HEK293 (cell line): ENCODE measurements around the gene VSIG8.

Experiments
- CTCF ChIA-PET: fragments of 350-600 bp; formaldehyde crosslinking; extraction: SDS; loops from one replicate; lab custom pipeline; 2021; ENCODE audit warnings: antibody characterized with exemption; lab: Yijun Ruan, JAX
- POLR2A ChIA-PET: fragments of 300-600 bp; formaldehyde crosslinking; extraction: SDS; loops from one replicate; lab custom pipeline; 2020; ENCODE audit warnings: antibody characterized with exemption, inconsistent platforms; lab: Yijun Ruan, JAX
- H3K27ac ChIP-seq: fragments of 200-500 bp; sonication (Bioruptor generic); 2 replicates; pipeline ENCODE4 v1.5.1; 2014; ENCODE audit warnings: low read depth, low read length, control low read depth, inconsistent platforms; ENCODE audit errors: extremely low read depth
- H3K36me3 ChIP-seq, 2 experiments: fragments of 200-500 bp in 1 of 2; sonication (Bioruptor generic) in 1 of 2; 1 replicate in 1 of 2; 2 replicates in 1 of 2; pipeline ENCODE4 v1.5.1; 2014 to 2017; ENCODE audit warnings: inconsistent platforms in 2 of 2, low read length in 2 of 2; ENCODE audit not compliant: control insufficient read depth in 2 of 2, insufficient read depth in 1 of 2
- H3K4me1 ChIP-seq: fragments of 200-500 bp; sonication (Bioruptor generic); 2 replicates; pipeline ENCODE4 v1.5.1; 2014; ENCODE audit warnings: mild to moderate bottlenecking, low read length, inconsistent platforms; ENCODE audit not compliant: control insufficient read depth, insufficient read depth
- H3K4me3 ChIP-seq: 2 replicates; pipeline ENCODE4 v1.5.1; 2011; ENCODE audit warnings: low read depth, mild to moderate bottlenecking, control low read depth, low read length, moderate library complexity
- H3K9me3 ChIP-seq: fragments of 200-500 bp; sonication (Bioruptor generic); 2 replicates; pipeline ENCODE4 v1.5.1; 2014; ENCODE audit warnings: low read depth, low read length, inconsistent platforms; ENCODE audit not compliant: control insufficient read depth, insufficient read depth
- ZNF146 ChIP-seq: fragments of 450-650 bp; formaldehyde crosslinking; IDR thresholded peaks from 2 replicates; pipeline ENCODE4 v1.5.1; 2016; ENCODE audit warnings: missing biosample characterization, missing genetic modification characterization
- ZNF596 ChIP-seq: fragments of 450-650 bp; IDR thresholded peaks from 2 replicates; pipeline ENCODE4 v1.5.0; 2018; ENCODE audit warnings: missing biosample characterization, mild to moderate bottlenecking, missing genetic modification characterization, moderate library complexity
- ZSCAN30 ChIP-seq: fragments of 450-650 bp; IDR thresholded peaks from 2 replicates; pipeline ENCODE4 v1.5.1; 2018; ENCODE audit warnings: missing biosample characterization, mild to moderate bottlenecking, missing genetic modification characterization, moderate library complexity
- TF ChIP-seq, protein P1 (sequence below): fragments of 450-650 bp; formaldehyde crosslinking; IDR thresholded peaks from 2 replicates; pipeline ENCODE4 v1.5.1; 2016; ENCODE audit warnings: missing biosample characterization, missing genetic modification characterization
- TF ChIP-seq, protein P2 (sequence below): fragments of 450-650 bp; formaldehyde crosslinking; IDR thresholded peaks from 2 replicates; pipeline ENCODE4 v1.5.1; 2017; ENCODE audit warnings: missing biosample characterization, missing genetic modification characterization
- TF ChIP-seq, protein P3 (sequence below): fragments of 450-650 bp; formaldehyde crosslinking; IDR thresholded peaks from 2 replicates; pipeline ENCODE4 v1.5.0; 2017; ENCODE audit warnings: missing biosample characterization, missing genetic modification characterization, borderline replicate concordance
- TF ChIP-seq, protein P4 (sequence below): fragments of 450-650 bp; formaldehyde crosslinking; IDR thresholded peaks from 2 replicates; pipeline ENCODE4 v1.5.1; 2016; ENCODE audit warnings: missing biosample characterization, missing genetic modification characterization, borderline replicate concordance
- TF ChIP-seq, protein P5 (sequence below): sonication (generic); formaldehyde crosslinking; IDR thresholded peaks from 2 replicates; pipeline ENCODE4 v1.8.1; 2022; ENCODE audit warnings: mild to moderate bottlenecking, moderate library complexity, missing genetic modification reagents
- TF ChIP-seq, protein P6 (sequence below): fragments of 450-650 bp; formaldehyde crosslinking; IDR thresholded peaks from 2 replicates; pipeline ENCODE4 v1.5.1; 2016; ENCODE audit warnings: missing biosample characterization, missing genetic modification characterization

Gene VSIG8

DNA sequence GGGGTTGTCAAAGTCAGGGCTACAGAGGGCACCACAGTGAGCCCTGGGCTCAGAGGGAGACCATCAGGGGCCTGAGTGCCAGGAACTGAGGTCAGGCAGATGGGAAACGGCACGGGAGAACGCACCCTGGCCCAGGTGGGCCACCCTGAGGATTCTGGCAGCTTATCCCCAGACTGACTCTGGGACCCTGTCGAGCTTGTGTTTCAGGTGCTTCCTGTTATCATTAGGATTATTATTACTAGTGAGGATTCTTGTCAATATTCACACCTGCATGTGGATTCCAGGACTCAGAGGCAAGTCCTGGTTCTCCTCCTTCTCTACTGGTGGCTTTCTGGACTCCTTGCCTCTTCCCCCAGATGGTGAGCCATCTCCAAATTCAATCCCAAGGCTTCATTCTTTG lies 15.2 kb downstream of the VSIG8 start (continued):
- TF ChIP-seq, protein P1, sequence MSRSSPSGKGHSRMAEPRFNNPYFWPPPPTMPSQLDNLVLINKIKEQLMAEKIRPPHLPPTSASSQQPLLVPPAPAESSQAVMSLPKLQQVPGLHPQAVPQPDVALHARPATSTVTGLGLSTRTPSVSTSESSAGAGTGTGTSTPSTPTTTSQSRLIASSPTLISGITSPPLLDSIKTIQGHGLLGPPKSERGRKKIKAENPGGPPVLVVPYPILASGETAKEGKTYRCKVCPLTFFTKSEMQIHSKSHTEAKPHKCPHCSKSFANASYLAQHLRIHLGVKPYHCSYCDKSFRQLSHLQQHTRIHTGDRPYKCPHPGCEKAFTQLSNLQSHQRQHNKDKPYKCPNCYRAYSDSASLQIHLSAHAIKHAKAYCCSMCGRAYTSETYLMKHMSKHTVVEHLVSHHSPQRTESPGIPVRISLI (tag by site-specific recombination): no peak

DNA sequence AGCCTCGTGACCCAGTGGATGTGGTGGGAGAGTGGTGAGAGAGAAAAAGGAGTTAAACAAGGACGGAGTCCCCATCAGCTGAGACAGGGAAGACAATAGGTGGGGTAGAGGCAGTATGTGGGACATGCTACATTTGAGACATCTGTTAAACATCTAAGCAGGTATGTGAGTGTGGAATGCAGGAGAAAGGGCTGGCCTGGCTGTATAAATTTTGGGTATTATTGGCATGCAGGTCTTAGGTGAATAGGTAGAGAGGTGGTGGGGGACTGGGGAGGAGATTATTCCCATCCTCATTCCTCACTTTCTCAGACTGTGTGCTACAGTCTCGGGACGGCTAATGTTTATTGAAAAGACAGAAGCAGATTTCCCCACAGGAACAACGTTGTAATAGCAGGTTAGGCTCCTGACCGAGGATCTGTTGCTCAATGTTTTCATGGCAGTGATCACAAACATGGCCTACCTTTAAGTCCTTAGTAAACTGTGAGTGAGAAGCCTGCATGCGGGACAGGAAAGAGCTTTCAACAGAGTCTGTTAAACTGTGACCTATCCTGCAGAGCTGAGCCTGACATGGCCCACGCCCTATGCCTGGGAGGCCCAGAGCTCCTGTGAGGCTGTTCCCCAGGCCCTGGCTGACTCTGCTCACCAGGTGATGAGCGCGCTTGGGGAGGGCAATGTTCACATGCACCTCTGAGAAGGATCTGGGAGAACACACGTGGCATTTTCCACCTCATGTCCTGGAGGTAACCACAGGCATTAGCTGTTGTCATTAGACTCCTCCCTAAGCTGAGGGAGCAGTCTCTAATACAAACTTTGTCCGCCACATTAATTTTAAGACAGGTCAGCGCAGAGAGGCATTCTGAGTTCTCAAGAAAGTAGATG lies 16.5 kb downstream of the VSIG8 start:
- CTCF ChIA-PET: no interaction called here
- TF ChIP-seq, protein P2, sequence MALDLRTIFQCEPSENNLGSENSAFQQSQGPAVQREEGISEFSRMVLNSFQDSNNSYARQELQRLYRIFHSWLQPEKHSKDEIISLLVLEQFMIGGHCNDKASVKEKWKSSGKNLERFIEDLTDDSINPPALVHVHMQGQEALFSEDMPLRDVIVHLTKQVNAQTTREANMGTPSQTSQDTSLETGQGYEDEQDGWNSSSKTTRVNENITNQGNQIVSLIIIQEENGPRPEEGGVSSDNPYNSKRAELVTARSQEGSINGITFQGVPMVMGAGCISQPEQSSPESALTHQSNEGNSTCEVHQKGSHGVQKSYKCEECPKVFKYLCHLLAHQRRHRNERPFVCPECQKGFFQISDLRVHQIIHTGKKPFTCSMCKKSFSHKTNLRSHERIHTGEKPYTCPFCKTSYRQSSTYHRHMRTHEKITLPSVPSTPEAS (tag by site-specific recombination): no peak
- TF ChIP-seq, protein P3, sequence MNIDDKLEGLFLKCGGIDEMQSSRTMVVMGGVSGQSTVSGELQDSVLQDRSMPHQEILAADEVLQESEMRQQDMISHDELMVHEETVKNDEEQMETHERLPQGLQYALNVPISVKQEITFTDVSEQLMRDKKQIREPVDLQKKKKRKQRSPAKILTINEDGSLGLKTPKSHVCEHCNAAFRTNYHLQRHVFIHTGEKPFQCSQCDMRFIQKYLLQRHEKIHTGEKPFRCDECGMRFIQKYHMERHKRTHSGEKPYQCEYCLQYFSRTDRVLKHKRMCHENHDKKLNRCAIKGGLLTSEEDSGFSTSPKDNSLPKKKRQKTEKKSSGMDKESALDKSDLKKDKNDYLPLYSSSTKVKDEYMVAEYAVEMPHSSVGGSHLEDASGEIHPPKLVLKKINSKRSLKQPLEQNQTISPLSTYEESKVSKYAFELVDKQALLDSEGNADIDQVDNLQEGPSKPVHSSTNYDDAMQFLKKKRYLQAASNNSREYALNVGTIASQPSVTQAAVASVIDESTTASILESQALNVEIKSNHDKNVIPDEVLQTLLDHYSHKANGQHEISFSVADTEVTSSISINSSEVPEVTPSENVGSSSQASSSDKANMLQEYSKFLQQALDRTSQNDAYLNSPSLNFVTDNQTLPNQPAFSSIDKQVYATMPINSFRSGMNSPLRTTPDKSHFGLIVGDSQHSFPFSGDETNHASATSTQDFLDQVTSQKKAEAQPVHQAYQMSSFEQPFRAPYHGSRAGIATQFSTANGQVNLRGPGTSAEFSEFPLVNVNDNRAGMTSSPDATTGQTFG (tag by site-specific recombination): no peak
- H3K9me3 ChIP-seq: no peaks in the 10 kb centered on the region
- H3K4me1 ChIP-seq: no peaks in the 10 kb centered on the region
- H3K36me3 ChIP-seq: no peaks in the 10 kb centered on the region
- H3K4me3 ChIP-seq: no peak overlapping the region
- H3K27ac ChIP-seq: no peak overlapping the region
- POLR2A ChIA-PET: no interaction called here

DNA sequence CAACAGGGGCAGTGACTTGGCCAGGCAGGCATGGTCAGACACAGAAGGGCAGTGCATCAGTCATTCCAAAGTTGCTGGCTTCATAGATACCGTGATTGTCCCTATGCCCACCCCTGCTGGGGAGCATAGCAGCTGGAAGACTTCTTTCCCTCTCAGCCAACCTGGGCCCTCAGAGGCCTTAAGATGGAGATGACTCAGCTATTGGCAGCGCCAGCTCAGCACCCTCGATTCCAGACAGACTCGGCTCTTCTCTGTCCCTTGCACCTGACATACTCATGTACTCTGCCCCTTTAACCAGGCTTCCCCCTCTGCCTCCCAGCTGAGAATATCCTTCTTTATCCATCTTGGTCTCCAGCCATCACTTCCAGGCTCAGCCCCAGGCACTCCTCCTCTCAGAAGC lies 19.0 kb downstream of the VSIG8 start:
- Histone ChIP-seq H3K36me3 (no peaks in the 10 kb centered on the region), H3K4me1 (no peaks in the 10 kb centered on the region), H3K9me3 (no peaks in the 10 kb centered on the region), H3K27ac (no peak overlapping the region), H3K4me3 (no peak overlapping the region)
- CTCF ChIA-PET: interaction anchor here (0.9 to 1.5 kb wide), 4 partner anchors 44 to 163 kb away, joined by 3 to 6 read pairs (median 4); no protein-coding TSS in a partner anchor
- TF ChIP-seq ZNF596: no peak
- TF ChIP-seq, protein P4, sequence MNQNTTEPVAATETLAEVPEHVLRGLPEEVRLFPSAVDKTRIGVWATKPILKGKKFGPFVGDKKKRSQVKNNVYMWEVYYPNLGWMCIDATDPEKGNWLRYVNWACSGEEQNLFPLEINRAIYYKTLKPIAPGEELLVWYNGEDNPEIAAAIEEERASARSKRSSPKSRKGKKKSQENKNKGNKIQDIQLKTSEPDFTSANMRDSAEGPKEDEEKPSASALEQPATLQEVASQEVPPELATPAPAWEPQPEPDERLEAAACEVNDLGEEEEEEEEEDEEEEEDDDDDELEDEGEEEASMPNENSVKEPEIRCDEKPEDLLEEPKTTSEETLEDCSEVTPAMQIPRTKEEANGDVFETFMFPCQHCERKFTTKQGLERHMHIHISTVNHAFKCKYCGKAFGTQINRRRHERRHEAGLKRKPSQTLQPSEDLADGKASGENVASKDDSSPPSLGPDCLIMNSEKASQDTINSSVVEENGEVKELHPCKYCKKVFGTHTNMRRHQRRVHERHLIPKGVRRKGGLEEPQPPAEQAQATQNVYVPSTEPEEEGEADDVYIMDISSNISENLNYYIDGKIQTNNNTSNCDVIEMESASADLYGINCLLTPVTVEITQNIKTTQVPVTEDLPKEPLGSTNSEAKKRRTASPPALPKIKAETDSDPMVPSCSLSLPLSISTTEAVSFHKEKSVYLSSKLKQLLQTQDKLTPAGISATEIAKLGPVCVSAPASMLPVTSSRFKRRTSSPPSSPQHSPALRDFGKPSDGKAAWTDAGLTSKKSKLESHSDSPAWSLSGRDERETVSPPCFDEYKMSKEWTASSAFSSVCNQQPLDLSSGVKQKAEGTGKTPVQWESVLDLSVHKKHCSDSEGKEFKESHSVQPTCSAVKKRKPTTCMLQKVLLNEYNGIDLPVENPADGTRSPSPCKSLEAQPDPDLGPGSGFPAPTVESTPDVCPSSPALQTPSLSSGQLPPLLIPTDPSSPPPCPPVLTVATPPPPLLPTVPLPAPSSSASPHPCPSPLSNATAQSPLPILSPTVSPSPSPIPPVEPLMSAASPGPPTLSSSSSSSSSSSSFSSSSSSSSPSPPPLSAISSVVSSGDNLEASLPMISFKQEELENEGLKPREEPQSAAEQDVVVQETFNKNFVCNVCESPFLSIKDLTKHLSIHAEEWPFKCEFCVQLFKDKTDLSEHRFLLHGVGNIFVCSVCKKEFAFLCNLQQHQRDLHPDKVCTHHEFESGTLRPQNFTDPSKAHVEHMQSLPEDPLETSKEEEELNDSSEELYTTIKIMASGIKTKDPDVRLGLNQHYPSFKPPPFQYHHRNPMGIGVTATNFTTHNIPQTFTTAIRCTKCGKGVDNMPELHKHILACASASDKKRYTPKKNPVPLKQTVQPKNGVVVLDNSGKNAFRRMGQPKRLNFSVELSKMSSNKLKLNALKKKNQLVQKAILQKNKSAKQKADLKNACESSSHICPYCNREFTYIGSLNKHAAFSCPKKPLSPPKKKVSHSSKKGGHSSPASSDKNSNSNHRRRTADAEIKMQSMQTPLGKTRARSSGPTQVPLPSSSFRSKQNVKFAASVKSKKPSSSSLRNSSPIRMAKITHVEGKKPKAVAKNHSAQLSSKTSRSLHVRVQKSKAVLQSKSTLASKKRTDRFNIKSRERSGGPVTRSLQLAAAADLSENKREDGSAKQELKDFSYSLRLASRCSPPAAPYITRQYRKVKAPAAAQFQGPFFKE (tag by site-specific recombination): no peak
- no peak for TF ChIP-seq ZNF146
- no peak for TF ChIP-seq ZSCAN30 (tag by site-specific recombination)
- TF ChIP-seq, protein P5, sequence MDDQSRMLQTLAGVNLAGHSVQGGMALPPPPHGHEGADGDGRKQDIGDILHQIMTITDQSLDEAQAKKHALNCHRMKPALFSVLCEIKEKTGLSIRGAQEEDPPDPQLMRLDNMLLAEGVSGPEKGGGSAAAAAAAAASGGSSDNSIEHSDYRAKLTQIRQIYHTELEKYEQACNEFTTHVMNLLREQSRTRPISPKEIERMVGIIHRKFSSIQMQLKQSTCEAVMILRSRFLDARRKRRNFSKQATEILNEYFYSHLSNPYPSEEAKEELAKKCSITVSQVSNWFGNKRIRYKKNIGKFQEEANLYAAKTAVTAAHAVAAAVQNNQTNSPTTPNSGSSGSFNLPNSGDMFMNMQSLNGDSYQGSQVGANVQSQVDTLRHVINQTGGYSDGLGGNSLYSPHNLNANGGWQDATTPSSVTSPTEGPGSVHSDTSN (CRISPR knock-in tag): no peak
- TF ChIP-seq, protein P6, sequence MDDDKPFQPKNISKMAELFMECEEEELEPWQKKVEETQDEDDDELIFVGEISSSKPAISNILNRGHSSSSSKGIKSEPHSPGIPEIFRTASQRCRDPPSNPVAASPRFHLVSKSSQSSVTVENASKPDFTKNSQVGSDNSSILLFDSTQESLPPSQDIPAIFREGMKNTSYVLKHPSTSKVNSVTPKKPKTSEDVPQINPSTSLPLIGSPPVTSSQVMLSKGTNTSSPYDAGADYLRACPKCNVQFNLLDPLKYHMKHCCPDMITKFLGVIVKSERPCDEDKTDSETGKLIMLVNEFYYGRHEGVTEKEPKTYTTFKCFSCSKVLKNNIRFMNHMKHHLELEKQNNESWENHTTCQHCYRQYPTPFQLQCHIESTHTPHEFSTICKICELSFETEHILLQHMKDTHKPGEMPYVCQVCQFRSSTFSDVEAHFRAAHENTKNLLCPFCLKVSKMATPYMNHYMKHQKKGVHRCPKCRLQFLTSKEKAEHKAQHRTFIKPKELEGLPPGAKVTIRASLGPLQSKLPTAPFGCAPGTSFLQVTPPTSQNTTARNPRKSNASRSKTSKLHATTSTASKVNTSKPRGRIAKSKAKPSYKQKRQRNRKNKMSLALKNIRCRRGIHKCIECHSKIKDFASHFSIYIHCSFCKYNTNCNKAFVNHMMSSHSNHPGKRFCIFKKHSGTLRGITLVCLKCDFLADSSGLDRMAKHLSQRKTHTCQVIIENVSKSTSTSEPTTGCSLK (tag by site-specific recombination): no peak
- POLR2A ChIA-PET: no interaction called here
